GM23248 (cell line): Measurements from ENCODE around the gene MTHFD1L. TPM values are rescaled to one million over a fixed set of nuclear protein-coding genes. Genes with fewer than 3 reads are reported as not detected.

Source experiments
- DNase-seq: peaks from one replicate; pipeline ENCODE4 v3.0.0-alpha.2; 2015
- H2AFZ ChIP-seq: fragments of 200-600 bp; sonication (generic); 2 replicates; pipeline ENCODE4 v1.6.1; 2016; ENCODE audit warnings: antibody characterized with exemption
- H3F3A ChIP-seq: fragments of 200-600 bp; sonication (generic); 2 replicates; pipeline ENCODE4 v1.6.1; 2016; ENCODE audit warnings: mild to moderate bottlenecking, antibody characterized with exemption, mixed run types; ENCODE audit not compliant: insufficient read depth
- H3K27ac ChIP-seq: fragments of 200-600 bp; sonication (generic); 2 replicates; pipeline ENCODE4 v1.5.1; 2016; ENCODE audit warnings: mild to moderate bottlenecking
- H3K27me3 ChIP-seq: fragments of 200-600 bp; sonication (generic); replicated peaks from 2 replicates; pipeline ENCODE4 v1.6.1; 2016; ENCODE audit warnings: mild to moderate bottlenecking; ENCODE audit not compliant: insufficient read depth
- H3K36me3 ChIP-seq: fragments of 200-600 bp; sonication (generic); 2 replicates; pipeline ENCODE4 v1.6.1; 2016; ENCODE audit warnings: low read depth, mild to moderate bottlenecking
- H3K4me1 ChIP-seq: fragments of 200-600 bp; sonication (generic); 2 replicates; pipeline ENCODE4 v1.6.1; 2016; ENCODE audit warnings: mild to moderate bottlenecking; ENCODE audit not compliant: insufficient read depth
- H3K4me2 ChIP-seq: fragments of 200-600 bp; sonication (generic); one replicate; pipeline ENCODE4 v1.6.1; 2016; ENCODE audit warnings: mild to moderate bottlenecking; ENCODE audit not compliant: unreplicated experiment
- H3K4me3 ChIP-seq: fragments of 200-600 bp; sonication (generic); 2 replicates; pipeline ENCODE4 v1.5.1; 2016; ENCODE audit warnings: mild to moderate bottlenecking
- H3K79me2 ChIP-seq: fragments of 200-600 bp; sonication (generic); 2 replicates; pipeline ENCODE4 v1.6.1; 2016; ENCODE audit warnings: mild to moderate bottlenecking; ENCODE audit not compliant: insufficient read depth
- H3K9ac ChIP-seq: fragments of 200-600 bp; sonication (generic); 2 replicates; pipeline ENCODE4 v1.6.1; 2016; ENCODE audit warnings: mild to moderate bottlenecking
- H3K9me2 ChIP-seq: fragments of 200-600 bp; sonication (generic); 2 replicates; pipeline ENCODE4 v1.6.1; 2016; ENCODE audit warnings: mixed run types, mild to moderate bottlenecking, moderate library complexity; ENCODE audit not compliant: insufficient read depth
- H3K9me3 ChIP-seq: fragments of 200-600 bp; sonication (generic); one replicate; pipeline ENCODE4 v1.6.1; 2017; ENCODE audit warnings: low read depth
- H4K20me1 ChIP-seq: fragments of 200-600 bp; sonication (generic); 2 replicates; pipeline ENCODE4 v1.6.0; 2016; ENCODE audit not compliant: insufficient read depth
- EZH2 ChIP-seq: fragments of 200-600 bp; sonication (generic); IDR thresholded peaks from 2 replicates; pipeline ENCODE4 v1.6.1; 2018; ENCODE audit warnings: antibody characterized with exemption, mild to moderate bottlenecking; ENCODE audit not compliant: insufficient read depth, poor library complexity, severe bottlenecking
- EZH2phosphoT487 ChIP-seq: fragments of 200-600 bp; sonication (generic); IDR thresholded peaks from 2 replicates; pipeline ENCODE4 v1.6.1; 2018; ENCODE audit warnings: antibody characterized with exemption, moderate library complexity, mild to moderate bottlenecking, low read depth; ENCODE audit not compliant: insufficient read depth
- WGBS, 2 experiments: methylation state at CpG; one replicate each; pipeline ENCODE4 v1.1.6; 2015 to 2017; ENCODE audit warnings: low lambda C conversion rate in 2 of 2, low coverage in 1 of 2; ENCODE audit errors: missing lambda C conversion rate in 2 of 2; 5-methylcytosine and 5-hydroxymethylcytosine counted together
- in situ Hi-C: fragments of 300-500 bp; cut with MboI; formaldehyde crosslinking; loops from 2 replicates; pipeline ENCODE4 v1.15.0; 2020
- polyA plus RNA-seq: library from polyadenylated mRNA; unstranded; fragments of >200 nt; fragmentation: Nextera tagmentation; extraction: Ambion mirVana; gene quantifications from 2 replicates; pipeline ENCODE4 v1.2.1, GENCODE V29; 2016
- total RNA-seq: library from RNA; depleted of rRNA; stranded (reverse); fragments of >200 nt; shearing (Covaris generic); gene quantifications from 2 replicates; pipeline ENCODE4 v1.2.3, GENCODE V29; 2014

MTHFD1L gene
- total and polyA plus RNA-seq, 2 experiments from 2014 or later, result 57.6 to 99.6 TPM

DNA sequence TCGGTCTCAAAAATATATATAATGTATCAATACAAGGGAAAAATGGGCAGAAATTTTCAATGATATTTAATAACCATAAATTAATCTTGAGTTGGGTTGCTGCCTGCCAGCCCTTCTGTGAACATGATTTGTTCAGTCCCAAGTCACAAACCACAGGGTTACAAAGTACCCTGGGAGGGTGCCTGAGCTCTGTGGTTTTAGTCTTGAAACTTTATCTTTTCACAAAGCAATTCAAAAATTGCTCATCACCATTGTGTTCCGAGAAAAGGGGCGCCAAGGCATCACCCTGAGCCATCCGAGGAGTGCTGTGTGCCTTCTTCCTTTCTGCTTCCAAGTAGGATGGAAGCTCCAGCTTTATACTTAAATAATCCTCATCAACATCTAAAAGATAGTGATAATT, 232.7 kb downstream of the MTHFD1L start:
- peaks cover 61% of the 10 kb centered on the region; the same call in 1 of the 2 replicates for H3K36me3 ChIP-seq
- no peaks in the 10 kb centered on the region; the same call in 1 of the 2 replicates for H4K20me1 ChIP-seq
- TF ChIP-seq EZH2 (no peak), EZH2phosphoT487 (no peak)
- no peak overlapping the region for H3K4me3 ChIP-seq
- H3K27ac ChIP-seq, result no peak overlapping the region
- no peak overlapping the region for H2AFZ ChIP-seq
- H3K4me2 ChIP-seq, result no peak overlapping the region
- no peaks in the 10 kb centered on the region for H3K27me3 ChIP-seq
- H3K79me2 ChIP-seq, result no peaks in the 10 kb centered on the region; the same call in 1 of the 2 replicates
- no peaks in the 10 kb centered on the region for H3K9me2 ChIP-seq
- no peaks in the 10 kb centered on the region for H3K9me3 ChIP-seq
- H3K4me1 ChIP-seq, result 0 out of 2 replicates have a peak, but pooled peaks cover 6% of the 10 kb centered on the region
- DNase-seq, result no peak
- 95 to 96% methylated on average over 4 of the region's 4 CpGs for WGBS, 2 experiments
- H3K9ac ChIP-seq, result no peak overlapping the region
- H3F3A ChIP-seq, result 0 out of 2 replicates have a peak, but pooled peaks cover 16% of the 10 kb centered on the region
- in situ Hi-C loops, result no loop called here

- no peak overlapping the region for H3K4me2 ChIP-seq
- no peaks in the 10 kb centered on the region for H3K79me2 ChIP-seq
- H3K27ac ChIP-seq, result no peak overlapping the region
- H3K27me3 ChIP-seq, result no peaks in the 10 kb centered on the region
- H3K9me3 ChIP-seq, result no peaks in the 10 kb centered on the region
- DNase-seq, result no peak
- no peak overlapping the region for H2AFZ ChIP-seq
- H3F3A ChIP-seq, result 0 out of 2 replicates have a peak, but pooled peaks cover 20% of the 10 kb centered on the region
- no peaks in the 10 kb centered on the region; the same call in 1 of the 2 replicates for H4K20me1 ChIP-seq
- H3K9ac ChIP-seq, result no peak overlapping the region
- H3K9me2 ChIP-seq, result no peaks in the 10 kb centered on the region
- H3K4me3 ChIP-seq, result no peak overlapping the region
- H3K36me3 ChIP-seq, result peaks cover 48% of the 10 kb centered on the region; the same call in 1 of the 2 replicates
- no peak for TF ChIP-seq EZH2
- no peak for TF ChIP-seq EZH2phosphoT487
- WGBS, 2 experiments, result 98 to 100% methylated on average over 2 of the region's 2 CpGs
- in situ Hi-C loops, result no loop called here
- 0 out of 2 replicates have a peak, but pooled peaks cover 6% of the 10 kb centered on the region for H3K4me1 ChIP-seq
Observed at GRCh38 chr6:151100326-151100725, 234.8 kb downstream of the MTHFD1L start.

- TF ChIP-seq EZH2phosphoT487 (no peak), EZH2 (no peak)
- Histone ChIP-seq H3K79me2 (no peaks in the 10 kb centered on the region), H3K27me3 (no peaks in the 10 kb centered on the region), H2AFZ (no peak overlapping the region), H4K20me1 (no peaks in the 10 kb centered on the region; the same call in 1 of the 2 replicates), H3F3A (0 out of 2 replicates have a peak, but pooled peaks cover 21% of the 10 kb centered on the region), H3K4me3 (no peak overlapping the region), H3K9me2 (no peaks in the 10 kb centered on the region), H3K27ac (no peak overlapping the region), H3K9me3 (no peaks in the 10 kb centered on the region), H3K36me3 (peaks cover 40% of the 10 kb centered on the region; the same call in 1 of the 2 replicates), H3K4me2 (no peak overlapping the region), H3K9ac (no peak overlapping the region), H3K4me1 (0 out of 2 replicates have a peak, but pooled peaks cover 6% of the 10 kb centered on the region)
- in situ Hi-C loops, result no loop called here
- WGBS, 2 experiments, result 73 to 77% methylated on average over 6 of the region's 6 CpGs
- DNase-seq, result no peak
Observed at GRCh38 chr6:151101161-151101815, 235.8 kb downstream of the MTHFD1L start.

GRCh38 chr6:151101816-151102694, 236.6 kb downstream of the MTHFD1L start:
- no peaks in the 10 kb centered on the region for H3K9me3 ChIP-seq
- H3K9me2 ChIP-seq, result no peaks in the 10 kb centered on the region
- TF ChIP-seq EZH2phosphoT487 (no peak), EZH2 (no peak)
- H3K9ac ChIP-seq, result no peak overlapping the region
- no peak overlapping the region for H3K4me2 ChIP-seq
- no peak overlapping the region for H3K27ac ChIP-seq
- no peaks in the 10 kb centered on the region for H3K4me1 ChIP-seq
- no peak overlapping the region for H2AFZ ChIP-seq
- DNase-seq, result no peak
- H3F3A ChIP-seq, result 0 out of 2 replicates have a peak, but pooled peaks cover 13% of the 10 kb centered on the region
- no peak overlapping the region for H3K4me3 ChIP-seq
- no peaks in the 10 kb centered on the region; the same call in 1 of the 2 replicates for H4K20me1 ChIP-seq
- 91 to 92% methylated on average over 10 of the region's 10 CpGs for WGBS, 2 experiments
- no peaks in the 10 kb centered on the region for H3K27me3 ChIP-seq
- in situ Hi-C loops, result no loop called here
- peaks cover 36% of the 10 kb centered on the region; the same call in 1 of the 2 replicates for H3K36me3 ChIP-seq
- no peaks in the 10 kb centered on the region for H3K79me2 ChIP-seq
